Mammary microvascular endothelial cell (primary cell): ENCODE data around the gene ZC3H15. TPM values are rescaled to one million over a fixed set of nuclear protein-coding genes. Genes with fewer than 3 reads are reported as not detected.

Experiments
- total RNA-seq: library from RNA; depleted of rRNA; stranded (reverse); fragments of >200 nt; gene quantifications from 2 replicates; pipeline ENCODE4 v1.2.3, GENCODE V29; 2015

Gene ZC3H15
- total RNA-seq, result 57.4 and 72.1 TPM in 2 replicates

DNA sequence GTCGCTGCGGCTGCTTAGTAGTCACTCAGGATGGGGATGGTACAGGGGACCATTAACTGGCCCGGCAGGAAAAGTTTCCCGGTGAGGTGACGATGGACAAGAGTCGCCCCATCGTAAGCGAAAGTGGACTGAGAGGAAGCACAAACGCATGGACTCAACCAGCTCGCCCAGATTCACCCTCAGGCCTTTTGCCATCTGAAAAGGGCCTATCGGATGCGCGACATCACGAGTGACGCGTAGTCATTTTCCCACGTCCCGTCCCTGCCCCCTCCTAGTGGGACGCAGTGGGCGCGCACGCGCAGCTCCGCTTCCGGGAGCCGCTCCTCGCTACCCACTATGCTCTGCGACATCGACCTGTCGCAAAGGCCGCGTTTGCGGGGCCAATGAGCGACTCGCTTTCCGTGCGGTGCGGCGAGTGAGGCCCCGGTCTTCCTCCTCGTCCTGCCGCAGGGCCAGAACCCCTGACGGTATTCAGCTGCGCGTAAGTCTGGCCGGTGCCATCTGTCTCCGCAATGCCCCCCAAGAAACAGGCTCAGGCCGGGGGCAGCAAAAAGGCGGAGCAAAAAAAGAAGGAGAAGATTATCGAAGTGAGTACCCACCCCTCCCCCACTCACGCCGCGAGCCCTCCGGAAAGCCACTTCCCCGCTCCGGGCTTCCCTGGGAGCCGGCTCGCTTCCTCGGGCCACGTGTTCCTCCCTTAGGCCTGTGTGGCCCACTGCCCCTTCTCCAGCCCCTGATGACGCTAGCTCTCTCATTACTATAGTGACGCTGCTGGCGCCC, at the start of gene ZC3H15:
ZC3H15 (plus strand) TSS at position 390 of the 780 bp plus-strand sequence; CDS start at position 513, 123 bp downstream.

Other genes starting within 250 kb of the ZC3H15 start
- 85.6 and 87.7 TPM in 2 replicates for gene ITGAV, start 103.8 kb downstream of the ZC3H15 start, total RNA-seq
- gene FAM171B, start 207.8 kb downstream of the ZC3H15 start, total RNA-seq, result 9.8 and 10.4 TPM in 2 replicates